HEK293 (cell line): Measurements from ENCODE around the gene KIF25.

ENCODE experiments used
- CTCF ChIP-seq: fragments of 450-650 bp; formaldehyde crosslinking; IDR thresholded peaks from 2 replicates; pipeline ENCODE4 v1.5.1; 2016; ENCODE audit warnings: missing biosample characterization, missing genetic modification characterization
- HOXC10 ChIP-seq: sonication (generic); formaldehyde crosslinking; IDR thresholded peaks from 2 replicates; pipeline ENCODE4 v1.8.1; 2023; ENCODE audit warnings: mild to moderate bottlenecking, missing genetic modification reagents
- PRDM10 ChIP-seq: fragments of 450-650 bp; formaldehyde crosslinking; IDR thresholded peaks from 2 replicates; pipeline ENCODE4 v1.5.1; 2016; ENCODE audit warnings: missing biosample characterization, missing genetic modification characterization
- REST ChIP-seq: fragments of 450-650 bp; formaldehyde crosslinking; IDR thresholded peaks from 2 replicates; pipeline ENCODE4 v1.5.1; 2016; ENCODE audit warnings: missing biosample characterization, missing genetic modification characterization
- ZBTB1 ChIP-seq: fragments of 450-650 bp; formaldehyde crosslinking; IDR thresholded peaks from 2 replicates; pipeline ENCODE4 v1.5.1; 2016; ENCODE audit warnings: missing biosample characterization, missing genetic modification characterization
- ZNF133 ChIP-seq: fragments of 450-650 bp; formaldehyde crosslinking; IDR thresholded peaks from 2 replicates; pipeline ENCODE4 v1.5.1; 2016; ENCODE audit warnings: missing biosample characterization, missing genetic modification characterization
- ZNF18 ChIP-seq: fragments of 450-650 bp; formaldehyde crosslinking; IDR thresholded peaks from 2 replicates; pipeline ENCODE4 v1.5.1; 2016; ENCODE audit warnings: missing biosample characterization, missing genetic modification characterization
- ZNF184 ChIP-seq: fragments of 450-650 bp; IDR thresholded peaks from 2 replicates; pipeline ENCODE4 v1.5.1; 2018; ENCODE audit warnings: missing biosample characterization, mild to moderate bottlenecking, missing genetic modification characterization
- ZNF585B ChIP-seq: fragments of 450-650 bp; formaldehyde crosslinking; IDR thresholded peaks from 2 replicates; pipeline ENCODE4 v1.5.1; 2016; ENCODE audit warnings: missing biosample characterization, missing genetic modification characterization
- ZNF629 ChIP-seq: fragments of 450-650 bp; formaldehyde crosslinking; IDR thresholded peaks from 2 replicates; pipeline ENCODE4 v1.5.1; 2017; ENCODE audit warnings: missing biosample characterization, missing genetic modification characterization
- ZNF792 ChIP-seq: fragments of 450-650 bp; formaldehyde crosslinking; IDR thresholded peaks from 2 replicates; pipeline ENCODE4 v1.5.1; 2016; ENCODE audit warnings: missing biosample characterization, missing genetic modification characterization

GRCh38 chr6:168013250-168013915 is 15.9 kb downstream of the KIF25 start:
- no peak for TF ChIP-seq CTCF (tag by site-specific recombination)
- no peak for TF ChIP-seq HOXC10 (CRISPR knock-in tag)
- TF ChIP-seq ZBTB1 (tag by site-specific recombination) = no peak
- no peak for TF ChIP-seq ZNF18 (tag by site-specific recombination)
- no peak for TF ChIP-seq REST (tag by site-specific recombination)
- no peak for TF ChIP-seq PRDM10 (tag by site-specific recombination)
- no peak for TF ChIP-seq ZNF585B (tag by site-specific recombination)
- no peak for TF ChIP-seq ZNF133 (tag by site-specific recombination)
- TF ChIP-seq ZNF184 (tag by site-specific recombination) = no peak
- no peak for TF ChIP-seq ZNF629
- no peak for TF ChIP-seq ZNF792
